NCI-H69 (cell line): ENCODE results near the gene SND1.

ENCODE experiments used
- DNase-seq: peaks from one replicate; lab custom pipeline; 2025; lab: John Stamatoyannopoulos, UW

The SND1 gene

DNA sequence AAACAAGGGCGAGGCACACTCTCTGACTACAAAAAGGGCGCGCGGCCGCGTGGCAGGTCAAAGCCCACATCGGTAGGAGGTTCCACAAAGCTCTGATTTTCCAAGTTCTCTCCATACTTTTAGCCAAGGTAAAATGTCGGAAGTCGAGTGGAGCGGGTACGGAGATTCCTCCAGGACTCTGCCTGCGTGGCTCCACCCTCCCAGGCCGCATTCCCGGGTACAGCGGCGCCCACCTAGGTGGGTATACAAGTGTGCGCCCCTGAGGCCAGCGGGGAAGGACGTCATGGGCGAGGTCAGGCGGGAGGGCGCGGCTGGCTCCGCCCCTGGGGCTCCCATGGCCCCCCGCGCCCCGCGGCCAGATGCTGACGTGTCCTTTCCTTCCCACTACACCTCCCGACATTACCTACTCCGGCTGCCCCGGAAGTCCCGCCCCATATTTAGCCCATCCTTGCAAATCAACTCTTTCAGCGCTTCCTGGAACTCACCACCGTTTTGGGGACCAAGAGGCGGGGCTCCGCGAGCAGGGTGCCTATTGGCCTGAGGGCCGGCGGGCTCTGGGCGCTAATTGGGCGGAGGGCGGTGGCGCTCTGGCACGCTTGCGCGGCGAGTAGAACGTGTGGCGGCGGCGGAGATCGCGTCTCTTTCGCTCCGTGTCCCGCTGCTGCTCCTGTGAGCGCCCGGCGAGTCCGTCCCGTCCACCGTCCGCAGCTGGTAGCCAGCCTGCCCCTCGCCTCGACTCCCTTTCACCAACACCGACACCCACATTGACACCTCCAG is at the start of gene SND1:
TSS of gene SND1 (plus strand) at position 639 of the 777 bp plus-strand sequence. CDS start 180 bp downstream, outside the sequence.
- DNase-seq: peak; percentile 100

DNA sequence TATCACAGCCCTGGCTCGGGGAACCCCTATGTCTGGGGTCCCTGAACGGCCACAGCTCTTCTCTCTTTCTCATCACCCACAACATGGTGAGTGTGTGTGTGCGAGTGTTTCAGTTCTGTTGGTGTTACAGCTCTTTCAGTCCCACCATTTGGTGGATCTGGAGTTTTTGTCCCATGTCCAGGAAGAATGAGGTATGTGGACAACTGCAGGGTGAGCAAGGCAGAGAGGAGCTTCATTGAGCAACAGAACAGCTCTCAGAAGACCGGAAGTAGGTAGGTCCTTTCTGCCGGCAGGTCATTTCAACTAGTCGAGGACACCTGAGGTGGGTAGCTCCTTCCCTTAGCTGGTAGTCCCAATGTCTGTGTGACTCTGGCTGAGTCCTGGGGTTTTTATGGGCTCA is 43.5 kb upstream of the SND1 start:
- DNase-seq: no peak

DNA sequence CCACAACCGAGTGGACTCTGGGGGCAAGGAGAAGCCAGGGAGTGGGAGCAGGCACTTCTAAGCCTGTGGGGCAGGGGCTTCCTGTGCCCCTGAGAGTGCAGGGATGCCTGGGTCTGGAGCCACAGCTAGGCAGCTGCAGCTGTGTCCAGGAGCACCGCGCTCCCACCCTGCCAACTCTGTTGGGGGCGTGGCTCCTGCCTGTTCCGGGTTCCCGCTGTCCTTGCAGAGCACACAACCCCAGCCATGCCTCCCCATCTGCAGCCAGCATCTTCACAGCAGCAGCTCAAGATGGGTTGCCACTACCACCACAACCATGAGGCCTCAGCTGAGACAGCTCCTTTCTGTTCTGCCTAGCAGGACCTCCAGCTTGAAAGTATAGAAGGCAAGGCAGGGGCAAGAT is 42.7 kb upstream of the SND1 start:
- no peak for DNase-seq

DNA sequence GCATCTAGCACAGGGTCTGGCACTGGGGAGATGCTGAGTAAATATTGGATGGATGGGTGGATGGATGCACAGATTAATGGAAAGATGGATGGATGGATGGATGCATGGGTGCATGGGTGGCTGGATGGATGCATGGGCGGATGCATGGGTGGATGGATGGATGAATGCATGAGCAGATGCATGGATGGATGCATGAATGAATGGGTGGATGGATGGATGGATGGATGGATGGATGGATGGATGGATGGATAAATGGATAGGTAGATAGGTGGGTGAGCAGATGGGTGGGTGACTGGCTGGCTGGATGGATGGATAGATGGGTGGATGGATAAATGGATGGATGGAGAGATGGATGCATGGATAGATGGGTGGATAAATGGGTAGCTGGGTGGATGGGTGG is 39.7 kb upstream of the SND1 start:
- no peak for DNase-seq

DNA sequence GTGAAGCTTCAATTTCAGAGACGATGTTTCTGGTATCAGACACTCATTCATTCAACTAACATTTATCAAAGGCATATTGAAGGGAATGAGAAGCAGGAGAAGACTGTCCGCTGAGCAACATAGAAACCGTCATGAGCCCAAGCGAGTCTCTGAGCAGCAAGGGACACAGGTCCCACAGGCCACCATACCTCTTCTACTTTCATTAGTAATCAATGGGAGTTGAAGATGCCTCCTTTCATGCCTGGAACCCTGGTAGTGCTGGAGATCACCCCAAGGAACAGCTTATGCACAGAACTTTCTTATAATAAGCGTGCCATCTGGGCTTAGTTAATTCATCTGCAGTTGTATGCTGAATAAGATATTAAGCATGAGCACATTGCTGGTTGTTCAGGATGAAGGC is 35.3 kb upstream of the SND1 start:
- DNase-seq: peak; percentile 19

DNA sequence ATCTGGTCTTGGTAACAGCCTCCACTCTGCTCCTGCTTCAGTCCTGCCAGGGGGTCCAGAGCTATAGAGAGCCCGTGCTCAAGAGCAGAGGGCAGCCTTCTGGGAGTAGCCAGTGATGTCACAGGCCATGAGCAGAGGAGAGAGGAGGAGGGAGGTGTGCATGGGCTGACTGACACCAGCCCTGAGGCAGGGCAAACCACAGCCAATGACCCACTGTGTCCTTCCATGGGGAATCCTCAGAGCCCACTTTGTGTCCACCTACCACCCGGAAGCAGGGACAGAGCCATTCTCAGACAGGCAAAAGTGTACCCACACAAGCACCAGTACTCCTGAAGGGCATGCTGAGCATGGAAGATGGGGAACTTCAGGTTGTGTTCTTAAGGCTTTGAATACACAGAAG is 34.0 kb upstream of the SND1 start, which contains the start of gene PAX4:
TSS of gene PAX4 (minus strand) at position 101 of the 400 bp plus-strand sequence. CDS start 2,214 bp downstream, outside the sequence.
- peak; percentile 91 for DNase-seq

DNA sequence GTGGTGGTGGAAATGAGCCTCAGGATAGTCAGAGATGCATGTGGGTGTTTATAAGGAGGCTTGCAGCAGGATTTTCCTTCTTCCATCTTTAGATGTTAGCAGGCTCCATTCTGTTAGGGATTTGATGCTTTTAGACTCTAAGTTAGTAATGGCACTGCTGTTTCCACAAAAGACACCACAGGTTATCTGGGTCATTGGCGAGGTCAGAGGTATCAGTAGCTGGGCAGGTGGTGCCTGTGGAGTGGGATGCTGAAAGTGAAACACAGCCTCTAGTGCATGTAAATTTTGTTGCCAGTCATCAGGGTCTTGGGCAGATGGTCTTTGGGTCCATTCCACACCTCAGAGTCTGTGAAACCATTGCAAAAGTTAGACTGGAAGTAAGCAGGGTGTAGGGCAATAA is 33.2 kb upstream of the SND1 start:
- peak; percentile 66 for DNase-seq

DNA sequence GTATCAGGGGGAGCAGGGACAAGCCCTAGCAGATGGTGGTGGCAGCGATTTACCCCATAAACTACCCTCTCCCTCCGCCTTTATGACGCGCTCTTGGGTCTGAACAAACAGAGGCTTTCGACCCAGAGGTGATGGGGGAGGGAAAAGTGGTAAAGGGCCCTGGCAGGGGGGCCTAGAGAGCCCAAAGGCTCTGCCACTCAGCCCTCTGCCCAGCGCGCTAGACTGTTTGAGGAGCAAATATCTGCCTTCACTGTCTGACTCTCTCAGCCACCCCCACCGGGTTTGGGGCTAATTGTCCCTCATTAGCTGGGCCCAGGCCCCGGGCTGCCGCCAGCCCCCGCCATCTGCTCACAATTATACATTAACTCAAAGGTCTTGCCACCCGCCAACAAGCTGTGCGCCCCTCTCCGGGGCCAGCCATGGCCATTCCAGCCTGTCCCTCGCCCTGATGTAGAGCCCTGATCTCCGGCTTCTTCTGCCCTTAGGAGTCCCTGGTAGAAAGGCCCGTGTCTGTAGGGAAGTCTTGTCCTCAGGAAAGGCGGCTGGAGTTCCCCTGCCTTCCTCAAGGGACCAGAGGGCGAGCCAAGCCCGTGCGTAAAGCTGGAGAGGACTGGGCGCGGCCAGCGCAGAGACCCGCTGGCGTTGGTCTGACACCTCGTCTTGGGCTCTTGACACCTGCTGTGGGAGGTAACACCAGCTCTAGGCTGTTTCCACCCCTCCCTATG is 32.2 kb upstream of the SND1 start:
- DNase-seq: peak; percentile 100

DNA sequence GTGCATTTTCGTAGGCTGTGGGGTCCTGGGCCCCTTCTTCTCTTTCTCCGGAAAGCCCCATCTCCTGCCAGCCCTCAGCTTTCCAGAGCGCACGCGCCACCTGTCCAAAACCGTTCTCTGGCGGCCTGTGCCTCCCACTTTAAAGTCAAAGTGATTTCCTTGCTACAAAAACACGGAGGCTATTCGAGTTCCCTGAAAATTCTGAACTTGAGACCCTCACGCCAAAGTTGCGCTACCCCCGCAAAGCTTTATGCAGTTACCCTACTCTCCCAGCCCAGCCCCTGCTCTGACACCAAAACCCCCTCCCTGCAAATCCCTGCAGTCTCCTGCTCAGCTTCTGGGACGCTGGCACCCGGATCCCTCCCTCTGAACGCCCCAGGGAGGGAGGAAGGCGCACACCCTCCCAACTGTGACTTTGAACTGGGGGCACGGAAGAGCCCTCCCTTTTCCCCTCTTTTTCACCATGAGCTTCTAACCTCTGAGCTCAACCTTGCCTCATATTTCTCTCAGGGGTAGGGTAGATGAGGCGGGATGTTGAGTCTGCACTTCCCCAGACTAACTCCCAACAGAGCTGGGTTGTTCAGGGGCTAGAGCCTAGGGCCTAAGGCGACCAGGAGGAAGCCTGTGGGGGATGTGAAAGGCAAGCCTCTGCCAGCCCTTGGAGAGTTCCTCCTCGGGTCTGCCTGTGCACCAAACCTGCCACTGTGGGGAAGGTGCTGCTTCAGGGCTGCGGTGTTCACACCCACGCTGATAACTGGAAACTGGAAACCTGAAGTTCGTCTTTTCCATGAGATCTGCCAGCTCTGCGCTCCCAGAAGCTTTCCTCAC is 31.4 kb upstream of the SND1 start:
- peak; percentile 94 for DNase-seq

DNA sequence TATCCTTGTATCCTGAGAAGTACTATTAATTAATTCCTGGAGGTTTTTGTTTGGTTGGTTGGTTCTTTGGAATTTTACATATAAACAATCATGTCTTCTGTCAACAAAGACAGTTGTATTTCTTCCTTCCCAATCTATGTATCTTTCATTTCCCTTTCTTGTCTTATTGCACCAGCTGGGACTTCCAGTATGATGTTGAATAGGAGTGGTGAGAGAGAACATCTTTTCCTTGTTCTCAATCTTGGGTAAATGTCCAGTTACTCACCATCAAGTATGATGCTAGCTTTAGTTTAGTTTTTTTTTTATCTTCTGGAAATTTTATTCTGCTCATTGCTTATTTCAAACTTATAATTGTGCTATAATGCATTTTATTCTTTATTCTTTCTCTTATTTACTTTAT is 26.7 kb upstream of the SND1 start:
- DNase-seq: no peak

DNA sequence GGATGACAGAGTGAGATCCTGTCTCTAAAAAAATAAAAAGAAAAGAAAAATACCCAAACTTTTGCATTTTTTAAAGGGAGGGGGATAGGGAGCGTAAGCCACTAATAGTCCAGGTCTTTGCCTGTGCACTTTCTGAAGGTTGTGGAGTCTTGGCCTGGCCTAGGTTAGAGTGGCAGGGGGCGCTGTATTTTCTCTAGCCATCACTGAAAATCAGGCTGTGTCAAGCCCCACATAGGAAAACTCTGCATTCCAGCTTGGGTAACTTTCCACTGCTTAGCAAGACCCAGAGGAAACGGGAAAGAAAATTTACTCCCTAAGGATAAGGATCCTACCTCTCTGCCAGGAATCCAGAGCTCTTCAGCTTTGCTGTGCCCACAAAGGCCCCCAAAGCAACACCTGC is 23.5 kb upstream of the SND1 start:
- DNase-seq: peak; percentile 49

DNA sequence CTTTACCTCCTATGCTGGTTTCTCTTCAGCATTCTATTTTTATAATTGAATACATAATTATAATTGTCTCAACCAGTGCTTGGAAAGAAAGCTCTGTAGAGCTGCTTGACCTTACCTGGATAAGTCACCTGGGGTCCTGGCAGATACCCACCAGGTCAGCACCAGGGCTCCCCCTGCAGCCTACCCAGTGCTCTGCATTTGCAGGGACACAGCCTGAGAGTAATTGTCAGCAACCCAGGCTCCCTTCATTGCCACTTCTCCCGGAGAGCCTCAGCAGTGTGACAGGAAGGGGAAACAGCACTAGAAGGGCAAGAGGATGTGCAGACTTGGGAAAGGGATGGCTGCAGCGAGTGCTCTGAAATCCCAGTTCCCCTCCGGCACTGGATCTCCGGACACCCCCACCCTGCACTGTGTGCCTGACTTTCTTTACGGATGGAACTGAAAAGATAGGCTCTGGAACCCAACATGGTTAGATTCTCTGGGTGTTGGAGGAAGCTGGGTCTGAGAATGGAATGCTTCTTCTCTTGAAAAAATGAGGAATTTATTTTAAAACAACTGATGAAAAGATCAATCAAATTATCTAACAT is 22.6 kb upstream of the SND1 start:
- peak; percentile 88 for DNase-seq

DNA sequence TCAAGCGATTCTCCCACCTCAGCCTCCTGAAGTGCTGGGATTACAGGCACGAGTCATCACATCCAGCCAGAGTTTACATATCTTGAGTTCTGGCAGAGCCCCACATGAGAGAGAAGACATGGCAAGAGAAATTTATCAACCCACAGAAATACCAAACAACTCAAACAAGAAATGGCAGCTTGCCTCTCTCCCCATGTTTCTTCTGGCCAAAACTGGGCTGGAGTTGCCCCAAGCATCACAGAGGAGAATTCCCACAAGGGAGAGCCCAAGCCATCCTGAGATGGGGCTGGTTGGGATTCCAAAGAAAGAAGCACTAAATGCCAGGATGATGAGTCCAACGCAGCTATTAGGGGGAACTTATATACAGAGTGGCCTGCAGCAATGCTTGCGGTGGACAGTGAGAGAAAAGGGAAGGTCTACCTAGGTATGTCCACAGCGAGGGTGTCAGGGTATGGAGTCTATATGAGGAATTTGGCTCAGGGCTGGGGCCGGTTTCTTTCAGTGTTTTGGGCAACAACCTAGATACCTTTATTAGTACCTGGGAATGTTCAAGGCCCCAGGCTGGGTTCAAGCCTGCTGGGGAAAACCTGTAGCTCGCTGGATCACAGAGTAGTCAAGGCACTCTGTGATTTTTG is 19.6 kb upstream of the SND1 start:
- DNase-seq: no peak

DNA sequence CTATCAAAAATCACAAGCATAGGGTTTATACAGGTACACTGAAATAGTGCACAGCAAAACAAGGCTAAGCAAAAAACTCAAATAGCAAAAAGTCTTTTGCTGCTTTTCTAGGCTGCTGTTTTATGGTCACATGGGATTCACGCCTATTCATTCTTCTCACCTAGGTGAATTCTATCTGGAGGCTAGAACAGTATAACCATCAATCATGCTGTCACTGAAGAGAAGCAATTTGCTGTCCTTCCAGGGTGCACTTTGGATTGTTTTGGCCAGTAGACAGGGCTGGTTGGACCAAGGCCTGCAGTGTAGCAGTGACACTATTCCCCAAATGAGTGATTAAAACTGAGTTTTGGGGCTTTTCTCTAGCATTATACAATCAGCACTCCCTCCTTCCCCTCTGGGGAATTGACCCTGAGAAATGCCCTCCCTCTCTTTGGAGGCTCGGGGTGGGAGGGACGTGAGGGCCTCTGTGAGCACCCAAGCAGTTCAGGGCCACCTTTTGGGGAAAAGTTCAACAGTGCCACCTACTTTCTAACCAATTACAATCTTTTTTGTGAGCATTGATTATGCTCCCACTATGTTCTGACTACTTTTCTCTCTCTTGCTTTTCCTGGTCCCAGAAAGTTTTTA is 16.2 kb upstream of the SND1 start:
- DNase-seq: peak; percentile 78

DNA sequence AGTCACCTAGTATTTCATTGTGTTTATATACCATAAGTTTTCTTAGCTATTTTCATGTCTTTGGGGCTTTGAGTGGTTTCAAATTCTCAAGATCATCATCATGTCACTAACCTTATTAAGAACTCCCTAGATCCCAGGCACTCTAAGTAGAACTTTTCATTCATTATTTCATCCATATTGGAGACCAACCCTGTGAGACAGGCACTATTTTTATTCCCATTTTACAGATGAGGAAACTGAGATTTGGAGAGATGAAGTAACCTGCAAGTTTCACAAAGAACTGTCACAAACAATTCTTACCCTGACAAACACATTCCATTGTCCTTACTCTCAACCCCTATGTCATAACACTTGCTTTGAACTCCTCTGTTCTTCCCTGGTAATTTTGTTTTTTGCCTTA is 13.8 kb upstream of the SND1 start:
- no peak for DNase-seq

DNA sequence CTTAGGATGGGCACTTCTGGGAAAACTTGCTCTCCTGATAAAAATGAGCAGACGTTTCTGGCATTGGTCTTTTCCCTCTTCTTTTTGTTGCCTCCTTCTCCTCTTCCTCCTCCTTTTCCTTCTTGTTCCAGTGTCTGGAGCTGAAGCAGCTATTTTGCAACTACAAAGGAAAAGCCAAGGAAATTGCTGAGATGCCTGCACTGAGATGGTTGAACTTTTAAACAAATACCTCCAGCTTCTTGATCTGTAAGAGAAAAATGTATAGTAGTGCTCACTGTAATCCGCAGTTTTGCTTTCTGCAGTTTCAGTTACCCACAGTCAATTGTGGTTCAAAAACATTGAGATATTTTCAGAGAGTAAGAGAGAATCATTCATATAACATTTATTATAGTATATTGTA is 7.5 kb upstream of the SND1 start:
- no peak for DNase-seq

DNA sequence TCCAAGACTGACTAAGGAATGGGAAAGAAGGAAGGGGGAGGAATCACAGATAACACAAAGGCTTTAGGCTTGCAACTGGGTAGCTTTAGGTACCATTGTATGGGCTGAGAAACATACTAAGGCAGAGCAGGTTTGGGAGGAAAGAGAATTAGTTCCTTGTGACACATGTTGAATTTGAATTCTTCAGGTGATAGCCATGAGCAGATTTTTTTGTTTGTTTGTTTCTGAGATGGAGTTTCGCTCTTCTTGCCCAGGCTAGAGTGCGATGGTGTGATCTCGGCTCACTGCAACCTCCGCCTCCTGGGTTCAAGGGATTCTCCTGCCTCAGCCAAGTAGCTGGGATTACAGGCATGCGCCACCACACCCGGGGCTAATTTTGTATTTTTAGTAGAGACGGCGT is 4.4 kb upstream of the SND1 start:
- no peak for DNase-seq

DNA sequence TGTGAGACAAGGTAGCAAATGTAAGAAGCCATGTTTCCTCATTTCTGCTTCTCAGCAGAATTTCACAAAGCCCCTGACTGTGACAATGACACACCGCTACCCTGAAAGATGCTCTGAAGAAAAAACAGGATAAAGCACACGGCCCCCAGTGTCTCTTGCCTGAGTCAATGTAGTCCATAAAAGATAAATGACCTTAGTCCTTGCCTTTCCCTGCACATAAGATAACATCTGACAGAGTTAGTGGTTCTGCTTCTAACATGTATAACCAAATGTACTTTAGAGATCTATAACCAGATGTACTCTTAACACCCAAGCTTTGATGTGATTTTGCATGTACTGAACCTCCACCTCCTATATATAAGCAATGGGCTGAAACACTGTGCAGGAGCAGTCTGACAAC is 3.0 kb upstream of the SND1 start:
- no peak for DNase-seq

DNA sequence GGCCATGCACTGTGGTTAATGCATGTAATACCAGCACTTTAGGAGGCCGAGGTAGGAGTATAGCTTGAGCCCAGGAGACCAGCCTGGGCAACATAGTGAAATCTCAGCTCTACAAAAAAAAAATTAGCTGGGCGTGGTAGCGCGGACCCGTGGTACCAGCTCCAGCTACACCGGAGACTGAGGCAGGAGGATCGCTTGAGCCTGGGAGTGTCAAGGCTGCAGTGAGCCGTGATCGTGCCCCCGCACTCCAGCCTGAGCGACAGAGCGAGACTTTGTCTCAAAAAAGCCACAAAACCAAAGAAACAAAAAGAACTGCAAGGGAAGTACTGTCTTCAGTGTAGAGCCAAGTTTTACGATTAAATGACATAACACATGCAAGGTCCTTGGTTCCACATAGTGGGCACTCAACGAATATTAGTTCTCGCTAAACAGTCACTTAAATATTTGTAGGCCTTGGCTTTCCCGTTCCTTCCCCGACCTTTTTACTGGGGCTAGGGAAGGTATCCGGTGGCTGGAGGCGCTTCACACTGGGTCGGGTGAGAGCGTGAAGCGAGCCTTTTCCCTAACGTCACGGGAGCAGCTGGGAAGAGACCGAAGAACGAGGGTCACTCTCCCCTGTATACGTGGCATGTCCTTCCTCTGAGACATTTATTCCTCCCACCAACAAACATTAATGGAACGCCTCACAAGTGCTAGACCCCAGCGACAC is 993 bp upstream of the SND1 start:
- DNase-seq: peak; percentile 39
